GM19397 (cell line): ENCODE measurements around the gene TDRD3.

ENCODE experiments used
- ATAC-seq: cut with Tn5 transposase; IDR thresholded peaks from one replicate; pipeline ENCODE4 v1.9.1; 2021; ENCODE audit warnings: mild to moderate bottlenecking, moderate library complexity; ENCODE audit not compliant: unreplicated experiment

The TDRD3 gene

DNA sequence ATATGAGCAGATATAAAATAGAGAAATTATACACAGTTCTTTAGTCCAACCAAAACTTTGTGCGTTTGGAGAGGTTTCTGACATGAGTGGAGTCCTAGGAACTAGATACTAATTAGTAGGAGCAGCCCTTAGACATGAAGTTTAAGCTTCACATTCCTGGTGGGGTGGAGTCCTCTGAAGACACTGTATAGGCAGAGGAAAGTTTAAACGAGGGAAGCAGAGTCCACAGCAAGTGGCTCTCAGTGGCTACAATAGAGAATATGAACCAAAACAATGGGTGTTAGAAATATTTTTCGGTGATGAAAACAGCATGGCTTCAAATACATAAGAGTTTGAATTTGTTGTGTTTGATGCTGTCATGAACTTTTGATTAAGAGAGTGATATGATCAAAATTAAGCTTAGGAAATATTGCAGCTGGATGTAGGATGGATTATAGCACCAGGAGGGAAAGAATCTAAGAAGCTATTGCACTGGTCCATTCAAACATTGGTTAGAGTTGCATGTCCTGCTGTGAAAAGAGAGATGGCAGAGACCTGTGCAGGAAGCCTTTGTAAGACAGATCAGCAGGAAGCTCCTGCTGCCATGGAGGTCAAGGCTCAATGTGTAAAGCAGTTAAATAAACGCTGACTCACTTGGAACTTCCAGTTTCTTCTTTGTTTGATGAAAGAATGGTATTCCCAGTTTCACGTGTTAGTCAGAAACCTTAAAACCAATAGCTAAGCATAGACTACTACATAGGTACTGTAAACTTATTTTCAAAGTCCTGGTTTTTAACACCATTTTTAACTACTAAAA is 175.2 kb downstream of the TDRD3 start:
- no peak for ATAC-seq

DNA sequence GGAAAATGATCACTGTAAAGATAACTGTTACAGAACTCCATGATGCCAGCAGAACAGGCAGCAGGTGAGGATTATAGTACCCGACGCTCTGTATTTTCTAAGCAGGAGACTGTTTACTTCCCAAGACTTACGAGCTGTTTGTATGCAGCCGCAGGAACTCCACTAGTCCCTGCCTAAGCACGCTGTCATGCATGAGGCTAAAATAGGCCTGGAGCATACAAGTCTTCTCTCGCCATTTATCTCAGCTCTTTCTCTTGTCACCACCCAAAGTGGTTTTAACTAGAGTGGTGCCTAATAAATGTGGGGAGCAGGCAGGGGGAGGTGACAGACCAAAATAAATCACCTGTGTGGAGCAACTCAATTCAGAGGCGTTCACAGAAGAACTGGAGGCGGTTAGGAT is 175.8 kb downstream of the TDRD3 start:
- no peak for ATAC-seq

DNA sequence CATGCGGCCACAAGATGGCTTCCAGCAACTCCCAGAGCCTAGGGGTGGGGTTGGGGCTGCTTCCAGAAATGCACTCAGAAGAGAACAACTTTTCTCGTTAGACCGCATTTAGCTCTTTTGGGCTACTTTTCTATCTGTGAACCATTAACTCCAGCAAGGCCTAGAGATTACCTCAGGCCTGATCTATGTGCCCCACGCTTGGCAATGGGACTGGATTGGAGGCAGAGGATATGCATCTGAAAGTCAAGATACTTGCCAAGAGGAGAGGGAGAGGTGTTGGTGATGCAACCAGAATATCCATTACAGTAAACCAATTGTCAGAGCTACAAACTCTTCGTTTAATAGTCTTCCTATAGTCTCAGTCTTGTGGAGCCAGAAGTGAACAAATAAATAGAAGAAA is 177.7 kb downstream of the TDRD3 start:
- no peak for ATAC-seq

DNA sequence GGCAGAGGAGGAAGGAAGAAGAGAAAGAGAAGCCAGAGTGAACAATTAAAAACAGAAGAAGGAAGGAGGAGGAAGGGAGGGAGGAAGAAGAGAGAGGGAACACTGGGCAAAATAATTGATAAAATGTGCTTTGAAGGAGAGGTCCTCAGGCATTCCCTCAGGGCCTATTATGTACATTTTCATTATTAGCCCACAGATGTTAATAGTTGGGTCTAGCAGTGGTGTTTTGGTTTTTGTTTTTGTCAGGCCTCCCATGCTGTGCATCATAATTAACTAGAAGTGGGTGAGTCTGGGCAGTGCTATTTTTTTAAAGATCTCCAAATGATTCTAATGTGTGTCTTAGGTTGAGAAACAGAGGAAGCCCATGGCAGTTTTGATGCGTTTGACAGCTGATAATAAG is 178.1 kb downstream of the TDRD3 start:
- ATAC-seq = no peak

DNA sequence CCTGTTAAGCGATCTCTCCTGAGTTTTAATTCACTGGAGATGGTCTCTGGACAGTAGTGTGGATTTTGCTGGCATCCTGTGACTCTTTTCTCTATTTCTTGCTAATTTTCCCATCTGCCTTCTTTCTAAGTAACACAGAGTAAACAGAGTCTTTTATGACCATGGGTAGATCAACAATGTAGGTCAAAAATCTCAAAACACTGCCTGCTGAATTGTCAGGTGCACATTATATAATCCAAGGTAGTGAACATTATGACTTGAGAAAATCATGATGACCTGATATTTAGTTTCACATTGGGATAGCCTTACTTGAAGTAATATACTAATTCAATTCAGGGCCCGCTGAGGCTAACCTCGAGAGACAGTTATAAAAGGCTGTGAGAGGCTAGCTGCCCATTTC is 180.7 kb downstream of the TDRD3 start:
- no peak for ATAC-seq

DNA sequence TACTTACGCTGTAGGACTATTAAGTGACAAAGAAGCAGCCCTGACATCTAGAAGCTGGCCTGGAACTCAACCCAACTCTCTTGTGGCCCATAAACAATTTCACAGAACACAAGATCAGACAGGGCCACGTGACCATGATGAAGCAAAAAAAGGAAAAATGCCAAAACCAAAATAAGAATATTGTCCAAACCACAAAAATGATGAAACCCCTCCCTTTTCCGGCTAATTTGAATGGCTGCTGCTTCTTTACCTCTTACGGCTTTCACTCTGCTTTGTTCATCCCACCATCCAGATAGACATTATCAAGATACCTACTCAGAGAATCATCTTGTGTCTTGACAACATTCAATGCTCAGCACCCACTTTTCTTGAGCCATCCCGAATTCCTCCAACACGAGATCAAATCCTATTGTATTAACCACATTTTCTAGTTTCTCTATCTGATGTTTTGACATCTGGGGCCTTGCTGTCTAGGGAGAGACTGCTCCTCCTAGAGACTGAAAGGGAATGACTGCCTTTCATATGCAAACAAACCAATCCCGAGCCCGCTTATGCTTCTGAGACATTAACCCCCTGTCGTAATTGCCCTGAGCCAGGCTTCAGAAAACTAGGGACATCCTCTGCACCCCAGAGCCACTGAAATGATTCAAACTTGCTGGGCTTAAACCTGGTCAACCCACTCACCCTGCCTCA is 186.3 kb downstream of the TDRD3 start:
- ATAC-seq = no peak

DNA sequence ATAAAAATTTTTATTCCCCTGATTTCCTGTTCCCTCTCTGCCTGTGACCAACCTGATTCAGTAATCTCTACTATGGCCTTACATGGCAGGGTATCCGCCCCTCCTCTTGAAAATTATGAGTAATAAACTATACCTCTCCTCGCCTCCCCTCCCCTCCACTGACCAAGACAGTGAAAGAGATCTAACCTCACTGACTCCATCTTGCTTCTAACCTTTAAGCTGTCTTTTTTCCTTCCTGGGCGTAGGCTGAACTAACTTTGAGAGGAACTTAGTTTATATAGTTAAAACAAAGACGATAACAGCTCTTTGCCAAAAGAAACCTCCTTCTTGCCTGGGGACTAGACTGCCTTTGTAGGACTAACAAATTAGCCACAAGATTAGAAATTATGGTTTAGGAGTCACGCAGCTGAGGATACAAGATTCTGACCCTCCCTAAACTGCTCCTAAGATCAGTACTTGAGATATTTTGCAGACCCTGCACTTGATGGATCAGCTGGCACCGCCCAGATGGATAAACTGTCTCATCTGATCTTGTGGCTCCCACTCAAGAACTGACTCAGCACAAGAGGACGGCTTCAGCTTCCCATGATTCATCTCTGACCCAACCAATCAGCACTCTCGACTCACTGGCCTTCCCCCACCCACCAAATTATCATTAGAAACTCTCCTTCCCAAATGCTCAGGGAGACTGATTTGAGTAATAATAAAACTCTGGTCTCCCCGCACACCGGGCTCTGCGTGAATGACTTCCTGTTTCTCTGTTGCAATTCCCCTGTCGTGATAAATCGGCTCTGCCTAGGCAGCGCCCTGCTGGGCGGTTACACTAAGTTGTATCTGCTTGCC is 187.1 kb downstream of the TDRD3 start:
- no peak for ATAC-seq

DNA sequence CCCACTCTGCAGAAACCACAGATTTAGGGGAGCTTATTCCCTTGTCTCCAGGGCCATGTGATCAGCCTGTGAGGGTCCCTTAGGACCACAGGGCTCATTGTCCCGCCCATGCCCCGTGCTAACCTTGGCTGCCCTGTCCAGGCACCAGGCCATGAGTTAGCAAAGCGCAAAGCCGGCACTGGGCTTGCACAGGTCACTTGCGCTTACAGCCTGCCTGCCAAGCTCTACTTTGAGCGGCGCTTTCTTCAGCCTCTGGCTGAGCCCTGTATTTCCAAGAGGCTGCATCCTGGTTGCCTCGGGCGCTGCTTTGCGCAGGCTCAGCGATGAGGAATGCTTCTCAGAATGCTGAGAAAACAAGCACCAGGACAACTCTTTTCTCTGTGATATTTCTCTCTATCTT is 188.0 kb downstream of the TDRD3 start:
- ATAC-seq = no peak

DNA sequence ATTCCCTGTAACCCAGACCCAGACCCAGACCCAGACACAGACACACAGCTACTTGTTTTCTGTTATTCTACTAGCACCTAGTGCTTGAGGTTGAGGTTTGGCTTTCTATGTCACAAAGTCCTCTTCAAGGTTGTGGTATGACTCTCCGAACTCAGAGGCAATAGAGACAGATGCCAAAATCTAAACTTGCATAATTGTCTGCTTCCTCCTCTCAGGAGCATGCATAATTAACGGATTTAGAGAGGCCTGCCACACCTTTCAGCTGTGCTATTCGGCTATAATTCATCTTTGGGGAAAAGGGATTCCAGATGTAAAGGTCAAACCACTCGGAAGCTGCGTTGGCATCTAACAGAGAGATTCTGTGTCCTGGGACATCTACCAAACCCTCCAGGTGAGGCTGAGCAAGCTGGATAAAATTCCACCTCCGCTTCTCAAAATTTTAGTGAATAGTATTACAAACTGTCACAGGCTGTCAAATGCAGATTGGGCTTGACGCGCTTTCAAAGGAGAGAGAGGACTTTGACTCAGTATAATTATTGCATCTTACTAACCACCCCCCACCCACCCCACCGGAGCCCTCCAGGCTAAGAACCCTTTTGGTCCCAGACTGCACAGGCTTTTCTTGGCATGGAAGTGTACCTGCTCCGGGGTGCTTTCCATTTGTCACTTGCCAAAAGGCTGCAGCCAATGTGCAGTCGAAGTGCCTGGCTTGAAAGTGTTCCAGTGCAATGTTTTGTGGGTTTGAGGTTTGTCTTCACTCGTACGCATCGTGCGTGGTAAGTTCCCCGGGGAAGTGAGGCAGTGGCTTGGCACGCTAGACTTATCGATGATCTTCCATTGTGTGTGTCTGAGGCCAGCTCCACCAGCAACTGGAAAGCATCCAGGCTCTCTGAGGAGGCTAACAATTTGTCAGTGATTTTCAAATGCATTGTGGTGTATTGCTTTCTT is 194.1 kb downstream of the TDRD3 start:
- no peak for ATAC-seq

DNA sequence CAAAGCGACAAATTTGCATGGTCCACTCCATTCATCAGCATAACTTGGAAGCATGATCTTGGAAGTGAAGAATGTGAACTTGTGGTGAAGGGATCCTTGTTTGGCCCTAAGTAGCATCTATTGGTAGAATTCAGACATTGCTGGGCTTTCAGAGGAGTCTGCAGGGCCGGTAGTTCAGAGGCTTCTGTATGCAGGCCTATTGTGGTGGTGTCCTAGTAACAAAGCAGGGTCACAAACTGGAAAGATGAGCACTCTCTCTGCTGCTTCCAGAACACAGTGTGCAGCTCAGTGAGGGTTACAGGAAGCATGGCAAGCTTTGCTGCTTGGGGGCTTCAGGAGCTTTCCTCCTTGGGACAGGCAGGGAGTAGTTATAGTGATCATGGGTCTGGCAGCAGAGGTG is 206.0 kb downstream of the TDRD3 start:
- no peak for ATAC-seq

DNA sequence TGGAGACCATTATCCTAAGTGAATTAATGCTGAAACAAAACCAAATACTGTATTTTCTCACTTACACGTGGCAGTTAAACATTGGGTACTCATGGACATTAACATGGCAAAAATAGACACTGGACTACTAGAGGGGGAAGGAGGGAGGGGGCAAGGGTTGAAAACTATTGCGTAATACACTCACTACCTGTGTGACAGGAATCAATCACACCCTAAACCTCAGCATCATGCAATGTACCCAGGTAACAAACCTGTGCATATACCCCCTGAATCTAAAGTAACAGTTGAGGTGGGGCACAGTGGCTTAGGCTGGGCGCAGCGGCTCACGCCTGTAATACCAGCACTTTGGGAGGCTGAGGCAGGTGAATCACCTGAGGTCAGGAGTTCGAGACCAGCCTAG is 207.0 kb downstream of the TDRD3 start:
- no peak for ATAC-seq

DNA sequence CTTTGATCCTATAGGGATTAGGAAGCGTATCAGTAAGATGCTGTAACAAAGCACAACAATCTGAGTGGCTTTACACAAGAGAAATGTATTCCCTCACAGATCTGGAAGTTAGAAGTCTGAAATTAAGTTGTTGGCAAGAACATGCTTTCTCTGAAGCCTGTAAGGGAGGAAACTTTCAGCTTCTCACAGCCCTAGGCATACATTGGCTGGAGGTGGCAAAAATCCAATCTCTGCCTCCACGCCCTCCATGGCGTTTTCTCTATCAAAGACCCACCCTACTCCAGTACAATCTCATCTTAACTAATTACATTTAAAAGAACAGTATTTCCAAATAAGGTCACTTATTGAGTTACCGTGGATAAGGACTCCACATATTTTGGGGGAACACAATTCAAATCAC is 211.9 kb downstream of the TDRD3 start:
- no peak for ATAC-seq

DNA sequence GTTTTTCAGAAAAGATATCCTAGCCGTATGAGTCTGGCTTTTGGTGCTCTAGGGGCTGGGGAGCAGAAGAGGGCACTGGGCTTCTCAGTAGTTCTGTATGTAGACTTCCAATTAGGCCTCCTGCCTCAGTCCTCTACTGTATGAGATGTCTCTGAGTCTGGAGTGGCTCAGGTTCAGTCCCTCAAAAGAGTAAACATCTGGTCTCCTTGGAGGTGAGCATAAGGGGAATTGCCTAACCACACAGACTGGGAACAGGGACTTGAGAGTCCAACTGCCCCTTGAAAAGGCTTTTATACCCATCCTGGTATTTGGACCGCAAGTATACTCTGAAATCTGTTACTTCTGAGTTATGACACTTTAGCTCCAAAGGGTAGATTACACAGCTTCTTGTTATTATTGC is 214.5 kb downstream of the TDRD3 start:
- no peak for ATAC-seq

DNA sequence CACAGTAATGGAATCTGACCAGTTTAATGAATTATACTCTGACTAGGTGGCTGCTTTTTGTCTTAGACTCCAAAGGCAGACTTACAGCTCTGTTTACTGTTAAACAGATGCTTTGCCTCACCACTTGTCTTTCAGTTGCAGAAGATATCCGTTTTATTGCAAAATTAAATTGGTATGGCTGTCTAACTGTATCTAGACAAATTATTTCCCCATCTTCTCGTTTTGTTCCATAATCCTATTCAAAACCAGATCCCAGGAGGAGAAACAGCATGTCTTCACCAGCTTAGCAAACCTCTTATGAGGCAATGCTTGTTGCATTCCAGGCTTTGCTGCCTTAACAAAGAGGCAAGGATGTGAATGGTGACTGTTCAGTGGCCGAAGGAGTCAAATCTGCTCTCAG is 215.6 kb downstream of the TDRD3 start:
- no peak for ATAC-seq

DNA sequence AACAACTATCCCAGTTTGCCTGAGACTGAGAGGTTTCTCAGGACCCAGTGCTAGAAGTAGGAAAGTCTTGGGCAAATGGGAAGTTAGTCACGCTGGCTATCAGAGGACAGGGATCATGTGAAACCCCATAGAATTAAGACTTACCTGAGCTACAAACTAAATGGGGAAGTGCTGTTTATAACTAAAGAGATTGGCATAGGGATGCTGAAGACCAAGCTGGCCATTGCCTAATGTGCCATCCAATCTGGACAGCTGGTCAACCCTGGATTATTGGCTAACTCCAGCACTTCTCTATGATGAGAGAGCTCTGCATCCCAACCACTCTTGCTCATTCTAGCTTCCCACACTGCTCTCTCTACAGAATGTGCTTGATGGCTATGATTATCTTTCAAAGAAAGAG is 216.1 kb downstream of the TDRD3 start:
- ATAC-seq = no peak

DNA sequence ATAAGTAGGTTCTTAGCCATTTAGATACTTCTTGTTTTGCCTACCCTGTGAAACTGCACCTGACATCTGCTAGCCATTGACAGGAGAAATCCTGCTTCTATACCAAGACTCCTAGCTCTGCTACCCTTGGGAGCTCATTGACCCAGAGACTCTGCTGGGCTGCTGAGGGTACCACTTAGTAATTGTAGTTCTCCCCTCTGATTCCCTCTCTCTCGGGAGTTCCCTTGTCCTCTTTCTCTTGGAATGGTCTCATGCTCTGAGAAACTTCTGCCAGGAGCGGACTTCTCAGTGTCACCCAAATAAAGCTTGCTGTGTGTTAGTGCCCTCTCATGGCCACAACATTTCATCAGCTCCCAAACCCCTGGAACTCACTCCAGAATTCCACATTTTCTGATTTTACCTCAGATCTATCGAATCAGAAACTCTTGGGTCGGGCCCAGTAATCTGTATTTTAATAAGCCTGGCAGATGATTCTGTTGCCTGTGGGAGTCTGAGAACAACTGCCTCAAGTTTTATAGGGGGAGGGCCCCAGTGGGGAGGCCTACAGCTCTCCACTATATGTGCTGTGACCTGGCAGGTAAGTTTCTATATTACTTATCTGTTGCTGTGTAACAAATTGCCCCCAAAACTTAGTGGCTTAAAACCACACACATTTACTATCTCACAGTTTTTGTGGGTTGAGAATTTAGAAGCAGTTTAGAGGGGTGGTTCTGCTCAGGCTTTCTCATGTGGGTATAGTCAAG is 221.1 kb downstream of the TDRD3 start:
- no peak for ATAC-seq

DNA sequence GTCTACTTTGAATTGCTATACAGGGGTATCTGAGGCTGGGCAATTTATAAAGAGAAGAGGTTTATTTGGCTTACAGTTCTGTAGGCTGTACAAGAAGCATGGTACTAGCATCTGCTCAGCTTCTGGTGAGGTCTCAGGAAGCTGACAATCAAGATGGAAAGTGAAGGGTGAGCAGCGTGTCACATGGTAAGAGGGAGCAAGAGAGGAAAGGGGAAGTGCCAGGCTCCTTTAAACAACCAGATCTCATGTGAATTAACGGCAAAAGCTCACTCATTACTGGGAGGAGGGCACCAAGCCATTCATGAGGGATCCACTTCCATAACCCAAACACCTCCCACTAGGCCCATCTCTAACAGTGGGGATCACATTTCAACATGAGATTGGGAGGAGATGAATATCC is 222.4 kb downstream of the TDRD3 start:
- no peak for ATAC-seq

DNA sequence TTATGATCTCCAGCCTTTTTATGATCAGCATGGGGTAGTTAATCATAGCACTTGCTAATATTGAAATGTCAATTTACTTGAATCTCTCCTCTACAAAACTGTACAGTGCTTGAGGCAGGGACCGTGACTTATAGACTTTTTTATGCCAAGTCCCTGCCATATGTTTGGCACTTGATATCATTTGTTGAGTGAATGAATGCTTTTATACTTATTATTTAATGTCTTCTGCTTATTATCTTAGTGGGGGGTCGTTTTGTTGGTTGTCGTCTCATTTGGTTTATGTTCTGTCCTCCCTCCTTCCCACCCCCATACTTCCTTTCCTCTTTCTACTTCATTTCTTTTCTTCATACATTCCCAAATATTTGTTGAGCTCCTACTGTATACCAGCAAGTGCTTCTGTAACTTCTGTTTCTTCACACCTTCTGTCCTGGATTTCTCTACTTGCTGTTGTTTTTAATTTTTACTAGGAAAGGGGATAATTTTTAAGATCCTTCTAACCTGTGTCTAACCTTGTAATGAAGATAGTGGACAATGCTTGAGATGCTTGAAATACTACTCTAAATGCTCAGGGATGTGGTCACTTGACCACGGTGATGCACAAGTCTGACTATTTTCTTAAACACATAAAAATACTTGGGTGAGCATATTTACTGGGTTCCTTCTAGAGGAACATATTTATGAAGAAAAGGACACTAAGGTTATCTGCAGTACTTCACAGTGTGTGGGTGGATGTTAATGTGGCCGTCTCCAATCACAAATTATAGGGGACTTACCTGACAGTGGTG is 223.8 kb downstream of the TDRD3 start:
- ATAC-seq = no peak

DNA sequence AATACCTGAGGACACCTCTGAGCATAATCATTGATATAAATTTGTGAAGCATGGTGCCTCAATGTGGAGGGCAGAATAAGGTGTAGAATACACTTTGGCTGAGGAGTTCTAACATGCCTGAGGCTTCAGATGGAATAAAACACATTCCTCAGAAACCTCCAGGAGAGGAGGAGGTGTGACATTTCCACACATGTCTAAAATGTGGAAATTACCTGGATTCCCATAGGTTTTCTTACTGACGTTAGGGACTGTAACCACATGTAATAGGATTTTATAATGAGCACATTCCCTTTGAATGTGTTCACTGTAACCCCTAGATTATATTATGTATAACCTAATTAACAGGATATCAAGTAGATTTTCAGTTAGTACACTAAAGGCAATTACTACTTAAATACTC is 226.1 kb downstream of the TDRD3 start:
- ATAC-seq = no peak
